CMK (cell line): Measurements from ENCODE around the gene CAMKMT.

Experiments
- DNase-seq: peaks from one replicate; pipeline ENCODE4 v3.0.0-alpha.2; 2010; ENCODE audit warnings: low read depth

Gene CAMKMT

DNA sequence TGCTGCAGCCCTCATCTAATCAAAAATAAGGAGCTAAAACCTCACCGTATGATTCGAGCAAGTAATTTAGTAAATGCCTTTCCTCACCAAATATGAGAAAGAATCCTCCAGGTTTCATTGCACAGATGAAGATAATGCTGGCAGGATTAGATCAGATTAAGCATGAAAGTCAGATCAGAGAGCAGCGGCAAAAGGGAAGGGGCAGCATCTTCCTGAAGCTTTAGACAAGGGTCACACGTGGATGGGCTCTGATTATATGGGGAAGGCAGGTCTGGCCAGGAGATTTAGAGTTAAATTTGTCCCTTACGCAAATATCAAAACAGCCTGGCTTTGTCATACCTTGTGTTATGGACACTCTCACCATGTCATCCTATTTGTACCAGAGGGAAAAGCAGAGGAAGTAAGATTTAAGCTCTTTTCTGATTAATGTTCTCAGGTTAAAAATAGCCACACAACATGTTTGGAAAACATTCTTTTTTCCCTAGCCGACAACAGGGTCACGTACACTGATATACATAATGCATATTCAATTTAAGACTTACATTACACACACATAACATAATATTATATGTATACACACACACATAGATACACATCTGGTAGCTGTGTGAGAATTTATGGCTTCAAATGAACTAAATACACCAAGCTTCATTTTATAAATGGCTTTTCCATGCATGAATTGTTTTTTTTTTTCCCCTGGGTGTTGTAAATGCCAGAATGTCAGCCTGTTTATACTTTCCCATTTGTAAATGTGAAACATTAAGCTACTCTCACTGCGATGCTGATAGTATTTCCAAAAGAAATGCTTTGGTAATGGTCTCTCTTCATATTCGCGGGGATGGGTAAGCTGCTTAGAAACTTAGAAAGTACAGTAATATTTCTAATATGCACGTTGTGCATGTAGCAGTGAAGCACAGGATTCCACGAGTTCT, 383.5 kb downstream of the CAMKMT start:
- DNase-seq: no peak

- DNase-seq: no peak
Measured at GRCh38 chr2:44745922-44746766, 384.4 kb downstream of the CAMKMT start.

DNA sequence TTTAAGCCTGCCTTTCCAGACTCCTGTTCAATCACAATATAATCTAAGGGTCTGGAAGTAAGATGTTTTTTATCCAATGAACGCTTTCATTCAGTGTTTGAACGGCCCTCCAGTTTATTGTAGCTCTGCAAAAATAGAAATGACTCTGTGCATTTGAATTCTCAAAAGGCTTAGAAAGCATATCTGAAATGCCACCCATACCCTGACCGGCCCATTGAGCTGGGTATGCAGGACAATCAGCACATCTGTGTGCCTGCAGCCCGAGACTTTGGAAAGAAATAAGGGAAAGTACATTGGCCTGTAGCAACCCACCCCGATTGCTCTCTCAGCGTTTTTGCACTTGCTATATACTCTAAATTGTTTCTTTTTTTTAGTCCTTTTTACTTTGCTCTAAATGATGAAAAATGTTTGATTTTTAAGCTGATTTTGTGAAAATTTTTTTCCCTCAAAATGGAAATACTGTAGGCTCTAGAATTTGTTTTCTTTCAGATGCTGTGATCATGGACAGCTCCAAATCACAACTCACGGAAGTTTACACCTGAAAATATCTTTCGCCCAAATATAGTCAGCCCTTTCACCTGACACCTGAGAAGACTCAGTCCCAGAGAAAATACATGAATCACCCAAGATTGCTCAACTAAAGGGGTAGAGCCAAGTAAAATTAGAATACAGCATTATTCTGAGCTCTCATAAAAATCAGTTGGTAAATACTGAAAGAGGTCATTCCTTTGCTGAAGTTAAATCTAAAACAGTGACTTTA, 385.3 kb downstream of the CAMKMT start:
- DNase-seq: no peak

GRCh38 chr2:44747794-44748193, 386.0 kb downstream of the CAMKMT start:
- no peak for DNase-seq

- DNase-seq: no peak
Measured at GRCh38 chr2:44751754-44752479, 390.2 kb downstream of the CAMKMT start.

- DNase-seq: no peak
Measured at GRCh38 chr2:44752761-44753160, 391.0 kb downstream of the CAMKMT start.

DNA sequence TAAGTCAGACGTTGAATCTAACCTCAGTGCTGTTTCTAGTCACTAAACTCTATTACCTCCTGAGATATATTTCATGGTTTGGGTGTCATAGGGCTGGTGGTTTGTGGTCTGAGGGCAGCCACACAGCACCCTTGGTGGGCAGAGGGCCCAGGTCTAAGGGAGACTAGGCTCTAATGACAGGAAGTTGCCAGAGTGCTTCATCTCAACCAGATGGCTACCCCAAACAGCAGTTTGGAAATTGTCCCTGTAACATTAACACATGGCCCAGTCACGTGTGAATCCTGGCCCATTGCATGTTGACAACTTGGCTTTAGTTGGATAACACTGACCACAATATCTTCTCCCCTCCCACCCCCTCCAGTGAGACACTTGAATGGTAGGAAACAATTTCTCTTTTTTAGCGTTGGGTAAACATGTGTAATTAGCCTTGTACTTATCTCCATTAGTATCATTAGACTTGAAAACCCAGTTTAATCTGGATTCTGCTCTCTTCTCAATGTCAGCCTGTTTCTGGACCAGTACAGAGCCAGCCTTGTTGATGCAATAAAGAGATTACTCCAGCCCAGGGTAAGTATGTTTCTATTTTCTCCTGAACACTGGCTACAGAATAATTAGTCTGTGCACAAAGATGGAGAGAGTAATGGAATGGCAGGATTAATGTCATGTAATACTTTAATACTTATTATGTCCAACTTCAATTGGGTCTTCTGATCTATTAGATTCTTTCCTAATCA, 392.0 kb downstream of the CAMKMT start:
- peak; percentile 41 for DNase-seq

GRCh38 chr2:44758591-44758990, 396.8 kb downstream of the CAMKMT start:
- DNase-seq: no peak

DNA sequence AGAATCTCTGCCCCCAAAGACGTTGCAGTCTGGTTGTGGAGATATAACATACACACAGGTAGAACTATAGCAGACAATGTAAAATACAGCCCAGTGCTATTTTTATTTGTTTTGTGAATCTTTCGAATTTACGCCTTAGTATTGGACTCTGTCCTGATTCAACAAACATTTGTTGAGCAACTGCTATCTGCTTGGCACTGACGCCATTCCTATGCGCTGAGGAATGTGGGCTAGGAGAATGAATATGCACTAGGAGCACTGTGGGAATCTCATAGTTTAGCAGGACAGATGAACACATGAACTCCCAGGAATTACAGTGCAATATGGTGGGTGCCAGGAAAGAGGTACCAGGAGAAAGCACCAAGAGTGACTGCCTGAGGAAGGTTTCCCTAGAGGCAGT, 398.1 kb downstream of the CAMKMT start:
- DNase-seq: no peak

GRCh38 chr2:44763275-44763782, 401.6 kb downstream of the CAMKMT start:
- DNase-seq: no peak

DNA sequence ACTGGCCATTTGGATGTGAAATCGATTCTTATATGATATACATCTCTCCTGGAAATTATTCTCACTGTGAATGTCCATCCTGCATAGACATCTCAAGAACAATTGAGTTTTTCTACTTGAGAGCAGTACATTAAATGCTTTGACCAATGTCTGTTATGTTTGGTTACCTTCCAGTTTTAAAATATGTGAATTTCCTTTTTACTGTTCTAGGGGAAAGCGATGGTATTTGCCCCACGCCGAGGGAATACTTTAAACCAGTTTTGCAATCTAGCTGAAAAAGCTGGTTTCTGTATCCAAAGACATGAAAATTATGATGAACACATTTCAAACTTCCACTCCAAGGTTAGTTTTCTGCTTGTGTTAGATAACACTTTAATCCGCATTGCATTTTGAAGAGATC, 404.5 kb downstream of the CAMKMT start:
- DNase-seq: no peak

DNA sequence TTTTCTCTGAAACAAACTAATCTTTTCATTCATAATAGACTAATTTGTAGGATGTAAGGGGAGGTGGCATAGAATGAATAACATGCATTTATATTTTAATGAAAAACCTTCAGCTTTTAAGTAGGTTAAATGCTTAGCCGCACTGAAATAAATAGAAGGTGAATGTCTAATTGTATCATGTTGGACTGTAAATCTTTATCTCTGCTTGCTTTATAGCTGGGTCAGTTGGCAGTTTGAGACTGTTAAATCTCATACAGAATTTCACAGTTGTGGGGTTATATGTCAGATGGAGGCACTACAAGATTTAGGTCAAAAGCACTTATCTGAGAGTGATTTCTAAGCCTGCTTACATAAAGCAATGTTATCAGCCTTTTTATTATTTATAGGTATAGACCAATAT, 405.0 kb downstream of the CAMKMT start:
- no peak for DNase-seq

- no peak for DNase-seq
Measured at GRCh38 chr2:44767691-44768090, 405.9 kb downstream of the CAMKMT start.

GRCh38 chr2:44768438-44769236, 406.9 kb downstream of the CAMKMT start:
- DNase-seq: no peak

- DNase-seq: no peak
Measured at GRCh38 chr2:44769349-44770011, 407.7 kb downstream of the CAMKMT start.

- DNase-seq: no peak
Measured at GRCh38 chr2:44770221-44771195, 408.8 kb downstream of the CAMKMT start.

GRCh38 chr2:44771522-44771921, 409.8 kb downstream of the CAMKMT start:
- DNase-seq: no peak

- no peak for DNase-seq
Measured at GRCh38 chr2:44772131-44772530, 410.4 kb downstream of the CAMKMT start.
